Measurements from ENCODE around the gene SEC23IP.
"Not testable (repeated sequence)": the region's sequence is repeated elsewhere in the genome, so short reads cannot be mapped to it uniquely, and the experiment has no call there.

SEC23IP gene

DNA sequence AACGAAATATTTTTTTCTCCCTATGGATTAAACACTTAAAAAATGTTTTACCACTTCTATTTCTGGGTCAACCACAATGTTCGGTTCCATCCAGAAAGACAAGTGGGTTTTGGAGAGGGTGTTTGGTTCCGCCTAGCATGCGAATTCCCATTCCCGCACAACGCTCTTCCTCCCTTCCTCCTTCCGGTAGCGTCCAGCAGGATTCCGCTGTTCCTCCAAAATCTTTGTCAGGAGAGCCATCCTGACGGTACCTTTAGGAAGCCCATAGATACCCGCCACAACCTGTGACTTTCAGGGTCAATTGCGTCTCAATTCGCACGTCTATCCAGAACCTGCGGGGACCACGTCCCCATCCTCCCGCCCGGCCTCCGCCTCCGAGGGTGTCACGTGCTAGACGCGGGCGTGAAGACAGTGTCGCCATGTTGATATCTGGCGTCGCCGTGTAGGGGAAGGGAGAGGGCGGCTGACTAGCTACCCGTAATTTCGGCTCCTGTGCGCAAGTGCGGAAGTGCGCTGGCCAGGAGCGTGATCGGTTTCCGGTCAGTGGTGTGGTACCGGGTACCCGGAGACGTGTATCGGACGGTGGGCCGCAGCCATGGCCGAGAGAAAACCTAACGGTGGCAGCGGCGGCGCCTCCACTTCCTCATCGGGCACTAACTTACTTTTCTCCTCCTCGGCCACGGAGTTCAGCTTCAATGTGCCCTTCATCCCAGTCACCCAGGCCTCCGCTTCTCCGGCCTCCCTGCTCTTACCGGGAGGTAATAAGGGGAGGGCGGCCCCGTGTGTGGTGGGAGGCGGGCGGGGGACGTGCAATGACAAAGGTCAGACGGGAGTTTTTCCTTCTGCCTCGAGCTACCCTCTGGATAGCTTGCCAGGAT is at the start of gene SEC23IP:
TSS of gene SEC23IP (plus strand) at position 543 of the 878 bp plus-strand sequence. CDS start at position 596, 53 bp downstream.
- peak; percentile 94 for DNase-seq (ENCODE audit: low spot score)

DNA sequence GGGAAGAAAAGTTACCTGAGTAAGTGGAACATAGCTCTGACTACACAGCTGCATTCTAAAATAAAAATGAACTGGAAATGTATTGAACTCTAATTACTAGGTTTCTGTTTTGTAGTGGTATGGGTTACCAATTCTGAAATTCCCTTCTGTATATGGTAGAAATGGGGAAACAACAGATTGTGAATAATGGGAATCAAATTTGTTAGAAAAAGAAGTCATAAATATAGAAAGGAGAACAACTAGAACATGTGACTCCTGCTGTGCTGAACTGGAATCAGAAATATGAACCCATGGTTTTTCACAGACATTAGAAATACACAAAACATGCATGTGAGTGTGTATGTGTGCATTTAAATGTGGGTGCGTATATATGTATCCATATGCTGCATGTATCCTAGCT is 46.9 kb upstream of the SEC23IP start:
- DNase-seq (ENCODE audit: low spot score): no peak

GRCh38 chr10:119849031-119849789 is 43.3 kb upstream of the SEC23IP start:
- DNase-seq (ENCODE audit: low spot score): no peak

- no peak for DNase-seq (ENCODE audit: low spot score)
Observed at GRCh38 chr10:119849944-119850343, 42.6 kb upstream of the SEC23IP start.

GRCh38 chr10:119852277-119852676 is 40.3 kb upstream of the SEC23IP start:
- no peak for DNase-seq (ENCODE audit: low spot score)

- no peak for DNase-seq (ENCODE audit: low spot score)
Observed at GRCh38 chr10:119852822-119853221, 39.7 kb upstream of the SEC23IP start.

- DNase-seq (ENCODE audit: low spot score): no peak
Observed at GRCh38 chr10:119853574-119853973, 39.0 kb upstream of the SEC23IP start.

DNA sequence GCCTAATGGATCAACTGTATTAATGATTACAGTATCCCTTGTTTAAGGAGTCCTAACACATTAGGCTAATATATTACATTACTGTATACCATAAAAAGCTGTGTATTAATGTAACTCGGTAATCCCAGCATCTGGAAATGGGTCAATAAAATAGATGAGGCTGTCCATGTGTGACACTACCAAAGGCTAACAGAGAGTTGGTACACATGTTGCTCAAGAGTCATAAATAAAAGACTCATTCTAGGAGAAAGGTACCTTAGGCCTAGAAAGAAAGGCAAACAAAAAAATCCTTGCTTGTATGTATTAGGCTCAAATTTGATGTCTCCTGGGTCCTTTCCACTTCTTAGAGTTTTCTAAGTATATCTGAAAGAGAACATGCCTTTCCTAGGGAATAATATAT is 34.5 kb upstream of the SEC23IP start:
- no peak for DNase-seq (ENCODE audit: low spot score)

- no peak for DNase-seq (ENCODE audit: low spot score)
Observed at GRCh38 chr10:119859420-119860258, 32.9 kb upstream of the SEC23IP start.

- no peak for DNase-seq (ENCODE audit: low spot score)
Observed at GRCh38 chr10:119860866-119861607, 31.5 kb upstream of the SEC23IP start.

GRCh38 chr10:119862524-119862923 is 30.0 kb upstream of the SEC23IP start:
- no peak for DNase-seq (ENCODE audit: low spot score)

- no peak for DNase-seq (ENCODE audit: low spot score)
Observed at GRCh38 chr10:119863951-119864565, 28.5 kb upstream of the SEC23IP start.

- no peak for DNase-seq (ENCODE audit: low spot score)
Observed at GRCh38 chr10:119865699-119866240, 26.8 kb upstream of the SEC23IP start.

- no peak for DNase-seq (ENCODE audit: low spot score)
Observed at GRCh38 chr10:119867317-119867716, 25.2 kb upstream of the SEC23IP start.

DNA sequence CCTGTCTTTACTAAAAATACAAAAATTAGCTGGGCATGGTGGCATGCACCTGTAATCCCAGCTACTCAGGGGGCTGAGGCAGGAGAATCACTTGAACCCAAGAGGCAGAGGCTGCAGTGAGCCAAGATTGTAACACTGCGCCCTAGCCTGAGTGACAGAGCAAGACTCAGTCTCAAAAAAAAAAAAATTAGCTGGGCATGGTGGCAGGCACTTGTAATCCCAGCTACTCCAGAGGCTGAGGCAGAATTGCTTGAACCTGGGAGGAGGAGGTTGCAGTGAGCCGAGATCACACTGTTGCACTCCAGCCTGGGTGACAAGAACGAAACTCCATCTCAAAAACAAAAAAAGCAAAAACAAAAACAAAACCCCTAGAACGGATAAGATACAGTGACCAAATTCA is 23.1 kb upstream of the SEC23IP start:
- not testable (repeated sequence) for DNase-seq (ENCODE audit: low spot score)

DNA sequence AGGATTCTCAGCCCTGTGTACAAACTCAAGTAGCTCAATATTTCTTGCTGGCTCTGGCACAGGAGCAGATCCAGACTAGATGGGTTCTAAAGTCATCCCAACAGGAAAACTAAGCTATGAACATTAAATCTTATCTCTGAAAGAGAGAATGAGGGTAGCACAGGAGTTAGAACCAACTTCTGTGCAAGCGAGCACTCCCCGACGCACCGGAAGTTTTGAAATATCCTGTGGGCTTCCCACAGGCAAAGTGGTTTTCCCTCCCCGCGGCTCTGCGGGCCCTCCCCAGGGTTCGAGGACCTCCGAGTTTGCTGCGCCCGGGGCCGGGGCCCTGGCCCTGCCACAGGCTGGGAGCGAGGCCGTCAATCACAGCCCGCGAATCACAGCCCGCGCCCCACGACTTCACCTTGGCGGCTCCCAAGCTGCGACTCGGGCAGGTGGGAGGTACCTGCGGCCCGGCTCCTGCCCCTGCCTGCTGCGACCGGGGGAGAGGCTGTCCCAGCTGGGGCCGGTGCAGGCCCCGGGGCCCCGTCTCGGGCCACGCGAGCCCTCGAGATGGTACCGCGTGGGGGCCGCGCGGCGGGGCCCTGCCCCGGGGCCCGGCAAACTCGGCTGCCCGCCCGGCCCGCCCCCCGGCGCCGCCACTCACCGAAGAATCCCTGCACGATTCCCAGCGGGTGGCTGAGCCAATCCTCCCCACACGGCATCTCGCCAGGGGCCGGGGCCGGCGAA is 20.5 kb upstream of the SEC23IP start:
- peak; percentile 72 for DNase-seq (ENCODE audit: low spot score)

DNA sequence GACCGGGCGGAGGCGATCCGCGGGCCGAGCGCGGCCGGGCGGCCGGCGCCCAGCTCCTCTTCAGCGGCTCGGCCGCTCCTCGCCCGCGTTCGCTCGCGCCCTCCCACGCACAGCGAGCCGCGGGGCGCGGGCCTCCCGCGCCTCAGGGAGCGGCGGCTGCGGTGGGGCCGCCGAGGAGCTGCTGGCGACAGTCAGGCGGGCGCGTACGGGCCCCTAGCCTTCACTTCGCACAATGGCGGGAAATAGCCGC is 20.0 kb upstream of the SEC23IP start, which contains the start of gene MCMBP:
TSS of gene MCMBP (minus strand) at position 234 of the 250 bp plus-strand sequence. CDS start 259 bp downstream, outside the sequence.
- DNase-seq (ENCODE audit: low spot score): no peak

DNA sequence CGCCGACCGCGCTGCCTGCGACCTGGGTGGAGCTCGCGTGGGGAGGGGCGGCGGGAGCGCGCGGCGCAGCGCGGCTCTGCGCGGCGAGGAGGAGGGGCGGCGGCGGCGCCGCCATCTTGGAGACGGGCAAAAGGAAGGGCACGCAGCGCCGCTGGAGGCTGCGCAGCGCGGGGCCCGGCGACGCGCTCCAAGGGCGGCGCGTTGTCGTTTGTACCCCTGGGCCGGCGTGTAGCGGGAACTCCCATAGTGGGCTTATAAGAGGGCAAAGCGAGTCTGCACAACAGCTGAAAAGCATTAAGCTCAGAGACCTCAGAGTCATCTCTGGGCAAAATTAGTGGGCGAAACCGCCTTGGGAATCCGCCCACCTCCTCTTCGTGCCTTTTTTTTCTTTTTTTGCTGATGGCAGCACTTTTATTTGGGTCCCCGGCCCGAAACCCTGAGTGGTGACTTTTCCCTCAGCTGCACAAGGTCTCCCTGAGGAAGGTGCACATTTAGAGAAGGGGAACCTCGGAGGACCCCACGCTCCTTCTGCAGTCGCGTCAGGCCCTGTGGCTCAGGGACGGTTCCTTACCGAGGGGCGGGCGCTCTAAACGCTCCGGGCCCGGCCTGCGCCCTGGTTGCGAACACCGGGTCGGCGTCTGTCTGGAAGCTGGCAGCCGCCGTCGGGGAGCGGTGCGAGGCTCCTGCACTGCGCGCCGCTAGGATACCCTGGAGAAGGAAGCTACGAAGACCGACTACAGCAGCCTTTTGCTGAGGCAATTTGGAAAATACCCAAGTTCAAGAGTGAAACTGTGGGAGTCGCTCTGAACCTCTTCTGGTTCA is 19.5 kb upstream of the SEC23IP start:
- peak; percentile 88 for DNase-seq (ENCODE audit: low spot score)

- DNase-seq (ENCODE audit: low spot score): no peak
Observed at GRCh38 chr10:119878524-119878923, 14.0 kb upstream of the SEC23IP start.

Data from ecto neural progenitor cell (in vitro differentiated cells).